Glutamatergic neuron (in vitro differentiated cells): Measurements from ENCODE around the gene DEPP1. TPM values are rescaled to one million over a fixed set of nuclear protein-coding genes. Genes with fewer than 3 reads are reported as not detected.
A peak's percentile ranks its signal among the peaks of the same experiment; 100 is the strongest.

Experiments used
- DNase-seq: peaks from one replicate; pipeline ENCODE4 v3.0.0; 2022
- H3K27ac Mint-ChIP-seq: one replicate; pipeline ENCODE4 v1.8.0; 2020; ENCODE audit warnings: mild to moderate bottlenecking, mixed read lengths, inconsistent platforms; ENCODE audit not compliant: unreplicated experiment
- H3K27me3 Mint-ChIP-seq: one replicate; pipeline ENCODE4 v1.8.0; 2020; ENCODE audit warnings: mild to moderate bottlenecking, moderate library complexity, mixed read lengths, inconsistent platforms; ENCODE audit not compliant: unreplicated experiment
- H3K36me3 Mint-ChIP-seq: one replicate; pipeline ENCODE4 v1.8.0; 2020; ENCODE audit warnings: mild to moderate bottlenecking, mixed read lengths, inconsistent platforms; ENCODE audit not compliant: unreplicated experiment
- H3K4me1 Mint-ChIP-seq: one replicate; pipeline ENCODE4 v1.8.0; 2020; ENCODE audit warnings: mild to moderate bottlenecking, low read depth, mixed read lengths, inconsistent platforms; ENCODE audit not compliant: unreplicated experiment
- H3K4me3 Mint-ChIP-seq: one replicate; pipeline ENCODE4 v1.8.0; 2020; ENCODE audit warnings: mild to moderate bottlenecking, mixed read lengths, inconsistent platforms; ENCODE audit not compliant: unreplicated experiment
- H3K9me3 Mint-ChIP-seq: one replicate; pipeline ENCODE4 v1.8.0; 2020; ENCODE audit warnings: mild to moderate bottlenecking, moderate library complexity, mixed read lengths, inconsistent platforms; ENCODE audit not compliant: unreplicated experiment
- CTCF ChIP-seq: fragments of 200-600 bp; sonication (generic); IDR thresholded peaks from one replicate; pipeline ENCODE4 v1.5.0; 2021; ENCODE audit not compliant: partially characterized antibody, unreplicated experiment
- total RNA-seq: library from RNA; stranded (reverse); fragmentation: NEBNext Ultra II Directional; extraction: Animal tissue kit (Norgen Biotek cat#: 25700); gene quantifications from one replicate; pipeline ENCODE4 v1.2.1, GENCODE V29; 2021; ENCODE audit not compliant: unreplicated experiment

Gene DEPP1
- total RNA-seq, 1 donor from 2014 or later: 13.6 TPM

- peaks cover 5% of the 10 kb centered on the region for H3K27me3 Mint-ChIP-seq
- H3K9me3 Mint-ChIP-seq: peaks cover 6% of the 10 kb centered on the region
- no peak overlapping the region for H3K4me3 Mint-ChIP-seq
- peaks cover 26% of the 10 kb centered on the region for H3K4me1 Mint-ChIP-seq
- peaks cover 4% of the 10 kb centered on the region for H3K36me3 Mint-ChIP-seq
- no peak overlapping the region for H3K27ac Mint-ChIP-seq
- DNase-seq: no peak
- TF ChIP-seq CTCF: no peak
These were observed 28.0 kb downstream of the DEPP1 start for GRCh38 chr10:44950326-44951225.

GRCh38 chr10:44949915-44950314, 28.7 kb downstream of the DEPP1 start:
- no peak for DNase-seq
- H3K9me3 Mint-ChIP-seq: peaks cover 6% of the 10 kb centered on the region
- H3K27me3 Mint-ChIP-seq: peaks cover 4% of the 10 kb centered on the region
- peaks cover 25% of the 10 kb centered on the region for H3K4me1 Mint-ChIP-seq
- peaks cover 8% of the 10 kb centered on the region for H3K36me3 Mint-ChIP-seq
- no peak overlapping the region for H3K27ac Mint-ChIP-seq
- TF ChIP-seq CTCF: no peak
- no peak overlapping the region for H3K4me3 Mint-ChIP-seq

GRCh38 chr10:44949127-44949802, 29.3 kb downstream of the DEPP1 start:
- H3K9me3 Mint-ChIP-seq: peaks cover 8% of the 10 kb centered on the region
- no peak for DNase-seq
- H3K4me1 Mint-ChIP-seq: peaks cover 24% of the 10 kb centered on the region
- H3K27ac Mint-ChIP-seq: no peak overlapping the region
- peaks cover 4% of the 10 kb centered on the region for H3K27me3 Mint-ChIP-seq
- peaks cover 15% of the 10 kb centered on the region for H3K36me3 Mint-ChIP-seq
- H3K4me3 Mint-ChIP-seq: no peak overlapping the region
- TF ChIP-seq CTCF: no peak

GRCh38 chr10:44948642-44949041, 30.0 kb downstream of the DEPP1 start:
- TF ChIP-seq CTCF: no peak
- H3K36me3 Mint-ChIP-seq: peaks cover 16% of the 10 kb centered on the region

More at GRCh38 chr10:44948642-44949041, 30.0 kb downstream of the DEPP1 start:
- DNase-seq: no peak
- peaks cover 4% of the 10 kb centered on the region for H3K27me3 Mint-ChIP-seq
- H3K27ac Mint-ChIP-seq: peak overlapping the region; percentile 55
- H3K4me1 Mint-ChIP-seq: peaks cover 19% of the 10 kb centered on the region
- H3K4me3 Mint-ChIP-seq: peak overlapping the region; percentile 50
- H3K9me3 Mint-ChIP-seq: peaks cover 8% of the 10 kb centered on the region
